HUDEP-2 (cell line): ENCODE results near the gene FBLN1.
"Not testable (repeated sequence)": the region's sequence is repeated elsewhere in the genome, so short reads cannot be mapped to it uniquely, and the experiment has no call there.

Source experiments
- DNase-seq, 76 experiments: peaks; one replicate each; lab custom pipeline; 2025; ENCODE audit not compliant: unreplicated experiment in 76 of 76; lab: John Stamatoyannopoulos, UW

Gene FBLN1

DNA sequence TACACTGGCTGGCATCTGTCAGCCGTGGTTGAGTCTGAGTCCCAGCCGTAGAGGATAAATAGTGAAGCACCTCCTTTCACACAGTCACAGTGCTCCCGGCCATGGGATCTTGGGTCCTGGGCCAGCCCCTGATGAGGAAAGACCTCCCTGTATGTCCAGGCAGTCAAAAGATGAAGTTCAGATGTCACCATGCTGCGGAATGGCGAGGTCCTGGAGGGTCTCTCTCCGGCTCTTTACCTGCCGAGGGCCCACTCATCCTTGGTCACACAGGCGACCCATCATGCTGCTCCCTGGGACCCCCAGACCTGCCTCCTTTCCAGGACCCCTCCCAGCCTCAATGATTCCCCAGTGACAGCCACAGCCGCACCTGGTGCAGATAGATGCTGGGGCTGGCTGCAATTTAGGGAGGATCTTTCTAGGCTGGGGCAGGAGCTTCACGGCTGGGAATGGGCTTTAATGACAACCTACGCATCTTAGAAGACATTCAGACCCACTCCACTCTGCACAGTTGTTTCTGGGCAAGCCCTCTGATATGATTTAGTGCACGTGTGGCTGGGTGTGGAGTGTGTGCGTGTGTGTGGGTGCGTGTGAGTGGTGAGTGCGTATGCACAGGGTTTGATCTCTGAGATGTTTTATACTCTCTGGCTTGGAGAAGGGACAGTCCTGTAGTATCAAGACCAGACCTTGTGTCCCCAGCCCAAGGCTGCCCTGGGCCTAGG, 79.7 kb downstream of the FBLN1 start:
- no peak for DNase-seq

GRCh38 chr22:45582955-45583320, 80.3 kb downstream of the FBLN1 start:
- no peak for DNase-seq

- no peak for DNase-seq
Measured at GRCh38 chr22:45583504-45583903, 80.8 kb downstream of the FBLN1 start.

DNA sequence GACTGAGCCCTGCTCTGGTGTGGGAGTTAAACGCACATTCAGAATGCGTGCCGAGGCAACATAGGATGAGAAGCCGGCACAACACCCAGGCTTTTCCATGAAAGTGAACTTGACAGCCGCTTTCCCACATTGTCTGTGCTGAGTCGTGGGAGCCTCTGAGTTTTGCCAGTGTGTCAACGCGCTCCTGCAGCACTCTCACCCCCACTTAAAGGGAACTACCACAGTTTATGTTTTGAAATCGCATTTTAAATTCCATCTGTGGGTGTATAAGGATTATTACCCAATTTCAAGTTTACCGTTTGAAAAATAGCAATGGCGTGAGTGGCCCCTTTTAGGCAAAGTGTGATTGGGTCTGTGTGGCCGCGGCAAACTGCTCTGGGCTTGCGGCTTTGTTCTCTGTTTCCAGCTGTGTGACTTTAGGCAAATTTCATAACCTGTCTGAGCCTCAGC, 81.5 kb downstream of the FBLN1 start:
- no peak for DNase-seq

GRCh38 chr22:45584621-45585436, 82.1 kb downstream of the FBLN1 start:
- no peak for DNase-seq

DNA sequence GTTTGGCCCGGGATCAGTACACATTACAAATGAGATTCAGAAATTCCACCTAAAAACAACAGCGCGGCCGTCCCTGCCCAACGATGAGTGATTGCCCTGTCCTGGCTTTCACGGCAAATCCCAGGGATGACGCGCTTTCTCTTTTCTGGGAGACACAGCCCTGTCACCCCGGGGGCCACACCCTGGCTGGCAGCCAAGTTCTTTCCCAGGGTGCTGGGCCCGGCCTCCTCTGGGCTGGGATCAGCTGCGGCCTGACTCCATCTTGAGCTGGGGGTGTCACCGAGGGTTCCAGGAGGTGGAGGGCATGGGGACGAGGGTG, 82.7 kb downstream of the FBLN1 start:
- DNase-seq = no peak

DNA sequence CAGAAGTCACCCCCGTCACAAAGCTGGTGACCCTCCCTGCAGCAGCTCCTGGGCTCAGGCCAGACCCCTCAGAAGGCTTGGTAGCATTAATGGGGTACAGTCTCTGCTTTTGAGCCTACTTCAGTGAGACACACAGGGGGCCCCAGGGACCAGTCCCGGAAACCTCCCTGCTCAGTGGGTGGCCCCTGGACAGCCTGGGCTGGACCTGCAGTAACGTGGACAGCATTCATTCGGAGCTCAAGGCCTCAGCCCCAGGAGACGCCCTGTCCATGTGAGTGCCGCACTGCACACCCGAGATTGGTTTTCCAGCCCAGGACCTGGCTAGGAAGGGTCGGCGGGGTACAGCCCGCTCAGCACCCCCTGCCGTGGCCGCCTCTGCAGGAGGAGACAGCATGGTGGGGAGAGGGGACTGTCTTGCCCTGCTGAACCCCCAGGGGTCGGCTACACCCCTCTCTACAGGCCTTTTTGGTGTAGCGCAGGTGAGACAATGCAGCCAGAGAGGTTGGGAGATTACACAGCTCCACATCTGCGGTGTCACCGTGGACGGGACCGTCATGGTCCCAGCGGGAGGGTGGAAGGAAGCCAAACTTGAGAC, 83.4 kb downstream of the FBLN1 start:
- no peak for DNase-seq

DNA sequence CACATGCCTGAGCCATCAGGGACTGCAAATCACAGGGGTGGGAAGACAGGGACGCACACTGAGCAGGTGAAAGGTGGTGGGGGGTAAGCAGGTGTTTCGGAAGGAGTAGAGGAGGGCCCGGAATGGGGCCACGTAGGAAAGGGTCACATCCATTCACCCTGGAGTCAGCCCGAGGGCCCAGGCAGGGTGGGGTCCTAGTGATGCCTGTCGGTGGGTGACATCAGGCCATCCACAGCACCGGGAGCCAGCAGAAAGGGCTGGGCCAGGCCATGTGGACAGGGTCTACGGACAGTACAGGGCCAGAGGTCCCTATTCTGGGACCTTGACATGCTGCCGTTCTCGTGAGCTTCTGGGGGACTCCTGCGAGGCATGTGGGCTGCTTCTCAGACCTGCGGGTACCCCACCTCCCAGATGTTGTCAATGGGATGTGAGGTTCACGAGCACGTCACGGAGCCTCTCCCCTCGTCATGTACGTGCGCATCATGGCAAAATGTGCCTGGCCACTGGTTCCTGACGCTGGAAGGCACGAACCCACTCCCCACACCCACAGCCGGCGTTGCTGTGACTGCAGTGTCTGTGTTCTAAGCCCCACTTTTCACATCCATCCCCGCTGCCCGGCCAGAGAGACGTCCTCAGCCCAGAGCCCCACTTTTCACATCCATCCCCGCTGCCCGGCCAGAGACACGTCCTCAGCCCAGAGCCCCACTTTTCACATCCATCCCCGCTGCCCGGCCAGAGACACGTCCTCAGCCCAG, 84.1 kb downstream of the FBLN1 start:
- no peak for DNase-seq

- no peak for DNase-seq
Measured at GRCh38 chr22:45587638-45588505, 85.2 kb downstream of the FBLN1 start.

GRCh38 chr22:45589556-45589955, 86.9 kb downstream of the FBLN1 start:
- no peak for DNase-seq

DNA sequence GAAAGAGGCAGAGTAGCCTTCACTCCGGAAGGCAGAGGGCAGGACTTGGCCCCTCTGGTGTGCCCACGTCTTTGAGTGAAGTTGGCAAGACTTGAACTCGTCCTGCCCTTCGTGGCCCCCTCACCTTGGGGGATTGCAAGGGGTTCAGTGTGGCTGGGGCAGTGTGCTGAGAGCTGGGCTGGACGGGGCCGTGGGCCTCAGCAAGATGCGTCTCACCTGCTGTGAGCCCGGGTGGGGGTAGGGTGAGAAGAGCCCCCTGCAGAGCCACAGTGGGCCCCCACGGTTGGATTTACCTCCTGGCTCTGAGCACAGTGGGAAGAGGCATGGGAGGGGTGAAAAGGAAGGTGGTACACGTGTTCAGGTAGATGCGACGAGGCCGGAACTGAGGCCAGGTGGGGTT, 87.6 kb downstream of the FBLN1 start:
- no peak for DNase-seq

DNA sequence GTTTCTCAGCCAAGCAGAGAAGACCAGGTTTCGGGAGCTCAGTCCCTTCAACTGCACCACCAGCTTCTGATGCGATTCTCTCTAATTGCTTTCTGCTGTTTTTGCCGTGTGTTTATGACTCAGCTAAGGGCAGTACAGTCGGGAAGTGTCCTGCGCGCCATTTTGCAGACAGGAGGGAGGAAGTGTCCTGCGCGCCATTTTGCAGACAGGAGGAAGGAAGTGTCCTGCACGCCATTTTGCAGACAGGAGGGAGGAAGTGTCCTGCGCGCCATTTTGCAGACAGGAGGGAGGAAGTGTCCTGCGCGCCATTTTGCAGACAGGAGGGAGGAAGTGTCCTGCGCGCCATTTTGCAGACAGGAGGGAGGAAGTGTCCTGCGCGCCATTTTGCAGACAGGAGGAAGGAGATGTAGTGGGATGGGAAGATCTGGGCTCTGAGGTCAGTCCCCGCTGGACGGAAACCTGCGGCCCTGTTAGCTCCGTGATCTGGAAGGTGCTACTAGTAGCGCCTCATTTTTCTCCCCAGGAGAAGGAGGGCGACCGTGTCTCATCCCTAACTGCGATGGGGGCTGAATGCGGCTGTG, 89.0 kb downstream of the FBLN1 start:
- not testable (repeated sequence) for DNase-seq

DNA sequence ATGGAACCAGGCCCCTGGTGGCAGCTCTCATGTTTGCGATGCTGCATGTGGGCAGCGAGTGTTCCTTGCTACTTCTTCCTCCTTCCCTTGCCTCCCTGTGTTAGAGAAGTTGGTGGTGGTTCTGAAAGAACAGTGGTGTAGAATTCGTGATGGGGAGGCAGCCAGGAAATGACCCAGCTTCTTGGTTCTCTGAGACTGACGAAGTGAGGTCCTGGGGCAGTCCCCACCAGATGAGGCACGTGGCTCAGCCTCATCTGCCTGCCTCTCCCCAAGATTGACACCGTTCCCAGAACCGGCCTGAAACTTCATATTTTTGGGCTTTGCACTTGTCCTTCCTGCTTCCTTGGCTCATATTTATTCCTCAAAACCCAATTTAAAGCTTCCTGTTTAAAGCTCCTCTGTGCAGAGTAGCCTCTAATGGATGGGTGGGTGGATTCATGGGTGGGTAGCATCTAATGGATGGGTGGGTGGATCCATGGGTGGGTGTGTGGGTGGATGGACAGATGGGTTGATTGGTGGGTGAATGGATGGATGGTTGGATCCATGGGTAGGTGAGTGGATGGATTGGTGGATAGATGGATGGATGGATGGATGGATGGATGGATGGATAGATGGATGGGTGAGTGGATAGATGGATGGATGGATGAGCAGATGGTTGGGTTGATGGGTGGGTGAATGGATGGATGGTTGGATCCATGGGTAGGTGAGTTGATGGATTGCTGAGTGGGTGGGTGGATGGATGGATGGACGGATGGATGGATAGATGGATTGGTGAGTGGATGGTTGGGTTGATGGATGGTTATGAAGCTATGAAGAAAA, 91.6 kb downstream of the FBLN1 start:
- DNase-seq = no peak

DNA sequence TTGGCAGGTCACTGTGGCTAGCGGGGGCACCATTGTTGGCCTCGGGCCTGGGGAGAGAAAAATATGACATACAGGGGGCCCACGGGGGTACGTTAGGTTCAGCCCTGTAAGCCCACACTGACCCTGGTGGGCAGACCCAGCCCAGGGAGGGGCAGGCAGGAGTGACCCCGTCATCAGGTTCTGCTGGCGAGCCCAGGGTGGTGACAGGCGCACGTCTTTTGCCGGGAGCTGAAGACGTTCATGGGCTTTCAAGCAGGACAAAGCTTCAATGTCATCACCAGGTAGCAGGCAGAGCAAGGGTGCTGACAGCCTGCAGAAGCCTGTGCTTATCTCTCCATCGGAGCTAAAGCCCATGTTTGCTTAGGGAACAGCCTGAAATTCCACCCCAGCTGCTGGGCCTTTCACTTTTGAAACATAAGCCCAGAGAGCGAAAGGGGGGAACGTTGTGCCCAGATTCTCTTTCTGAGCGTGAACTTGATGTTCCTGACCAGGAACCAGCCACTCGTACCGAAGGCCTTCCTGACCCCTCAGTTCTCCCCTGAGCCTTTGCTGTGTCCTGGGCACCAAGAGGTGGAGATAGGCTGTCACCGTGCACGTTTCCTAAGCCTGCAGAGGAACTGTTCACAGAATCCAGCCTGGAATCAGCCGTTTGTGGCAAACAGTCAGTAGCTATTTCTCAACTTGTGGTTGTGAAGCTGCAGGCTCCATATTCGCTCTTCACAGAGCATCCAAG, 94.9 kb downstream of the FBLN1 start:
- DNase-seq = no peak

DNA sequence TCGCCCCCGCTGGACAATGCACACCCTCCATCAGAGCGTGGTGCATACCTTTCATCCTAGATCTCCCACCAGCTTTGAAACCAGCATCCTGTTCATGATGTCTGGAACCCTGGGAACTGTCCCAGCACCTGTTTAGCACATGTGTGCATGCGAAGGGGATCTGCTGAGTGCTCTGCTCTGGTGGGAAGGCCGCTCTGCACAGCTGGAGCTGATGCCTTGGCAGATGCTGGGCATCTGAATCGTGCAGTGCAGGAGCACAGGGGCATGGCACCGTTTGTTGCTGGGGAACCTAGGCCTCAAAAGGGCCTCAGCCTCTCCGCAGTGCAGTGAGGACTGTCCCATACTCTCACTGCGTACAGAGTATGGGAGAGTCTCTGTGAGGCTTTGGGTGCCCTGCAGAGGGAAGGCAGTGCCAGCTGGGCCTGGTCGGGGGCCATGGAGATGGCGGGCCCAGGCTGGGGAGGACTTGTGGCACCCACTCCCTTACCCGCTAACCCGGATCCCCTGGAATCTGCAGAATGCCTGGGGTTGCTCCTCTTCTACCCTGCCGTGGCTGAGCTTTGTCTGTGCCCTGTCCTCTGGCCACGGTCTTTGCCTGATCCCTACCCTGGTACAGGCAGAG, 96.0 kb downstream of the FBLN1 start:
- no peak for DNase-seq

DNA sequence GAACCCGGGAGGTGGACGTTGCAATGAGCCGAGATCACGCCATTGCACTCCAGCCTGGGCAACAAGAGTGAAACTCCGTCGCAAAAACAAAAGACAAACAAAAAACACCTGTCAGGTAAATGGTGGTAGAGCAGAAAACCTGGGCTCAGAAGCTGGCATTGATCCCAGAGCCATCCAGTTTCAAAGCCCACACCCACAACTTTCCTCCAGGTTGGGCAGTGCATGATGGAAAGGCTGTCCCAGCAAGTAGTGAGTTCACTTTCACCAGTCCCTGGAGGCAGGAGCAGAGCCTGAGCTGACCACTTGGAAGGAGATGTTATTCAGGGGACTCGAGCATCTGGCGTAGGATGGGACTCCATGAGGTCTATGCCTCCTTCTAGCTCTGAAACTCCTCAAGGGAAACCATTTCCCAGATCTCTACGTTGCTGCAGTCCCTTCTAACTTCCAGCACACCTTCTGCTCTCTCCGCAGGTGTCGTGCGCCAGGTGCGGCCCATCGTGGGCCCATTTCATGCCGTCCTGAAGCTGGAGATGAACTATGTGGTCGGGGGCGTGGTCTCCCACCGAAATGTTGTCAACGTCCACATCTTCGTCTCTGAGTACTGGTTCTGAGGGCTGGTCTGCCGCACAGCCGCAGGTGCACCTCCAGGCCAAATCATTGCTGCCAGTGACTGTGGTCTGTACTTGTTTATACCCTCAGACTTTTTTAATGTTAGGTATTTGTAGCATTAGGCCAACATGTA, 97.3 kb downstream of the FBLN1 start:
- DNase-seq = no peak
